CD4-positive, CD25-positive, alpha-beta regulatory T cell (primary cell): ENCODE measurements around the gene ADSS1. TPM values are rescaled to one million over a fixed set of nuclear protein-coding genes. Genes with fewer than 3 reads are reported as not detected.

Source experiments
- ATAC-seq, 2 donors: fragments of 150-1000 bp; cut with Tn5 transposase; one replicate each; pipeline ENCODE4 v1.10.0; 2021; ENCODE audit warnings: low read depth in 2 of 2, moderate number of reproducible peaks in 2 of 2, moderate library complexity in 1 of 2
- DNase-seq, 3 donors: peaks; one replicate each; pipeline versions ENCODE4 v3.0.0 to v3.0.0-alpha.2; 2012 to 2022; ENCODE audit warnings: mixed read lengths in 1 of 3
- H3K27ac ChIP-seq: one replicate; pipeline ENCODE4 v1.7.0; 2013; ENCODE audit warnings: mild to moderate bottlenecking, low read length; ENCODE audit not compliant: insufficient read depth, poor library complexity, severe bottlenecking
- H3K27me3 ChIP-seq: one replicate; pipeline ENCODE4 v1.7.0; 2013; ENCODE audit warnings: low read length; ENCODE audit not compliant: control insufficient read depth, insufficient read depth
- H3K36me3 ChIP-seq: one replicate; pipeline ENCODE4 v1.7.0; 2013; ENCODE audit warnings: mild to moderate bottlenecking, low read length, moderate library complexity; ENCODE audit not compliant: control insufficient read depth, insufficient read depth
- H3K4me1 ChIP-seq: 2 replicates; pipeline ENCODE4 v1.7.0; 2013; ENCODE audit warnings: mild to moderate bottlenecking, low read length; ENCODE audit not compliant: insufficient read depth, control insufficient read depth, poor library complexity, severe bottlenecking
- H3K4me3 ChIP-seq: one replicate; pipeline ENCODE4 v1.7.0; 2013; ENCODE audit warnings: low read depth, mild to moderate bottlenecking, low read length, moderate library complexity
- H3K9me3 ChIP-seq, 2 experiments: 1 replicate in 1 of 2; 2 replicates in 1 of 2; pipeline ENCODE4 v1.7.0; 2013; ENCODE audit warnings: low read length in 2 of 2, mild to moderate bottlenecking in 1 of 2, moderate library complexity in 1 of 2; ENCODE audit not compliant: control insufficient read depth in 2 of 2
- H3K27ac Mint-ChIP-seq, 3 donors: one replicate each; pipeline ENCODE4 v1.8.0; 2020 to 2022; ENCODE audit warnings: mild to moderate bottlenecking in 3 of 3, mixed read lengths in 3 of 3, moderate library complexity in 2 of 3
- H3K27me3 Mint-ChIP-seq: one replicate; pipeline ENCODE4 v1.8.0; 2022; ENCODE audit warnings: mild to moderate bottlenecking, mixed read lengths
- H3K36me3 Mint-ChIP-seq: one replicate; pipeline ENCODE4 v1.8.0; 2020; ENCODE audit warnings: mixed read lengths
- H3K4me1 Mint-ChIP-seq, 4 donors: one replicate each; pipeline ENCODE4 v1.8.0; 2020 to 2022; ENCODE audit warnings: mixed read lengths in 4 of 4, mild to moderate bottlenecking in 1 of 4
- H3K4me3 Mint-ChIP-seq, 4 donors: one replicate each; pipeline ENCODE4 v1.8.0; 2020 to 2022; ENCODE audit warnings: mild to moderate bottlenecking in 4 of 4, mixed read lengths in 4 of 4, moderate library complexity in 3 of 4
- H3K9me3 Mint-ChIP-seq, 7 donors: one replicate each; pipeline ENCODE4 v1.8.0; 2020 to 2022; ENCODE audit warnings: mixed read lengths in 7 of 7, mild to moderate bottlenecking in 3 of 7, moderate library complexity in 2 of 7
- polyA plus RNA-seq, 4 donors: library from polyadenylated mRNA; unstranded; fragments of 300-500 nt; fragmentation: Illumina TruSeq; gene quantifications; one replicate each; pipeline ENCODE4 v1.2.3, GENCODE V29; 2021
- total RNA-seq: library from RNA; stranded (reverse); gene quantifications from one replicate; pipeline ENCODE4 v1.2.3, GENCODE V29; 2022

ADSS1 gene
- total and polyA plus RNA-seq, 5 donors from 2014 or later = 0.10 to 1.9 (median 1.4) TPM

GRCh38 chr14:104792101-104792884 is 68.3 kb downstream of the ADSS1 start:
- Mint-ChIP-seq H3K27ac (peak overlapping the region in 2 of 3 donors; percentile 11 to 62), H3K36me3 (no peaks in the 10 kb centered on the region), H3K4me3 (peak overlapping the region in 2 of 4 donors; percentile 52 to 95), H3K9me3 (no peaks in the 10 kb centered on the region), H3K27me3 (no peaks in the 10 kb centered on the region), H3K4me1 (peaks cover 0 to 57% (median 14%) of the 10 kb centered on the region in 4 donors)
- Histone ChIP-seq H3K4me3 (no peak overlapping the region), H3K9me3 (no peaks in the 10 kb centered on the region), H3K4me1 (peaks cover 49% of the 10 kb centered on the region), H3K36me3 (no peaks in the 10 kb centered on the region), H3K27ac (no peak overlapping the region), H3K27me3 (no peaks in the 10 kb centered on the region)
- DNase-seq (no peak), ATAC-seq (no peak)

- peak overlapping the region; percentile 89 to 95 (median 91) for H3K4me3 Mint-ChIP-seq
- peaks cover 0 to 53% (median 14%) of the 10 kb centered on the region in 4 donors for H3K4me1 Mint-ChIP-seq
- ATAC-seq (no peak), DNase-seq (no peak)
- no peak overlapping the region for H3K4me3 ChIP-seq
- H3K36me3 ChIP-seq = no peaks in the 10 kb centered on the region
- no peaks in the 10 kb centered on the region for H3K27me3 ChIP-seq
- H3K9me3 Mint-ChIP-seq = no peaks in the 10 kb centered on the region
- no peak overlapping the region for H3K27ac ChIP-seq
- no peaks in the 10 kb centered on the region for H3K27me3 Mint-ChIP-seq
- H3K27ac Mint-ChIP-seq = peak overlapping the region; percentile 11 to 89 (median 81)
- H3K36me3 Mint-ChIP-seq = no peaks in the 10 kb centered on the region
- peaks cover 40% of the 10 kb centered on the region for H3K4me1 ChIP-seq
- H3K9me3 ChIP-seq = no peaks in the 10 kb centered on the region
These were observed 69.1 kb downstream of the ADSS1 start for GRCh38 chr14:104792945-104793702.

- DNase-seq = no peak
- Mint-ChIP-seq H3K4me1 (peaks cover 0 to 51% (median 15%) of the 10 kb centered on the region in 4 donors), H3K4me3 (peak overlapping the region; percentile 89 to 95 (median 91)), H3K36me3 (no peaks in the 10 kb centered on the region), H3K27me3 (no peaks in the 10 kb centered on the region), H3K27ac (peak overlapping the region in 2 of 3 donors; percentile 81 to 89), H3K9me3 (no peaks in the 10 kb centered on the region)
- Histone ChIP-seq H3K4me3 (peak overlapping the region; percentile 28), H3K9me3 (no peaks in the 10 kb centered on the region), H3K4me1 (peaks cover 39% of the 10 kb centered on the region), H3K27me3 (no peaks in the 10 kb centered on the region), H3K36me3 (no peaks in the 10 kb centered on the region), H3K27ac (peak overlapping the region; percentile 36)
- no peak for ATAC-seq
These were observed 69.6 kb downstream of the ADSS1 start for GRCh38 chr14:104793703-104793959.

- Histone ChIP-seq H3K36me3 (no peaks in the 10 kb centered on the region), H3K27me3 (no peaks in the 10 kb centered on the region), H3K9me3 (no peaks in the 10 kb centered on the region), H3K4me1 (peaks cover 35% of the 10 kb centered on the region), H3K27ac (peak overlapping the region; percentile 36), H3K4me3 (peak overlapping the region; percentile 51)
- Mint-ChIP-seq H3K4me3 (peak overlapping the region; percentile 89 to 95 (median 91)), H3K27me3 (no peaks in the 10 kb centered on the region), H3K9me3 (no peaks in the 10 kb centered on the region), H3K36me3 (no peaks in the 10 kb centered on the region), H3K4me1 (peaks cover 0 to 54% (median 16%) of the 10 kb centered on the region in 4 donors), H3K27ac (peak overlapping the region; percentile 81 to 89 (median 83))
- DNase-seq = peak in 2 of 3 donors; percentile 24 to 47
- no peak for ATAC-seq
These were observed 70.1 kb downstream of the ADSS1 start for GRCh38 chr14:104794099-104794498.

GRCh38 chr14:104794631-104794992 is 70.6 kb downstream of the ADSS1 start:
- peak overlapping the region; percentile 51 for H3K4me3 ChIP-seq
- Mint-ChIP-seq H3K4me1 (peaks cover 0 to 54% (median 19%) of the 10 kb centered on the region in 4 donors), H3K27ac (peak overlapping the region; percentile 81 to 89 (median 83)), H3K27me3 (no peaks in the 10 kb centered on the region), H3K36me3 (no peaks in the 10 kb centered on the region), H3K9me3 (no peaks in the 10 kb centered on the region), H3K4me3 (peak overlapping the region; percentile 89 to 95 (median 91))
- no peaks in the 10 kb centered on the region for H3K9me3 ChIP-seq
- DNase-seq = peak in 1 of 3 donors; percentile 45
- peaks cover 33% of the 10 kb centered on the region for H3K4me1 ChIP-seq
- ATAC-seq = no peak
- H3K27me3 ChIP-seq = no peaks in the 10 kb centered on the region
- no peaks in the 10 kb centered on the region for H3K36me3 ChIP-seq
- peak overlapping the region; percentile 41 for H3K27ac ChIP-seq

GRCh38 chr14:104794993-104795780 is 71.2 kb downstream of the ADSS1 start, which contains the start of gene AKT1:
TSS of gene AKT1 (minus strand) at chr14:104795748. CDS start at chr14:104792643, 3,105 bp downstream.
- H3K27ac ChIP-seq = peak within 1 kb of the TSS; percentile 81
- no peaks in the 10 kb centered on the region for H3K36me3 ChIP-seq
- peak within 1 kb of the TSS; percentile 81 to 92 (median 89) for H3K27ac Mint-ChIP-seq
- H3K4me3 Mint-ChIP-seq = peak within 1 kb of the TSS; percentile 89 to 95 (median 91)
- H3K27me3 ChIP-seq = no peaks in the 10 kb centered on the region
- peaks cover 36% of the 10 kb centered on the region for H3K4me1 ChIP-seq
- DNase-seq (peak in 2 of 3 donors; percentile 22 to 28), ATAC-seq (peak; percentile 14 to 19)
- no peaks in the 10 kb centered on the region for H3K27me3 Mint-ChIP-seq
- peak within 1 kb of the TSS; percentile 51 for H3K4me3 ChIP-seq
- H3K4me1 Mint-ChIP-seq = peaks cover 0 to 56% (median 21%) of the 10 kb centered on the region in 4 donors
- H3K9me3 Mint-ChIP-seq = no peaks in the 10 kb centered on the region
- no peaks in the 10 kb centered on the region for H3K9me3 ChIP-seq
- H3K36me3 Mint-ChIP-seq = no peaks in the 10 kb centered on the region
